ENCODE measurements around the gene DUOX1.

DNA sequence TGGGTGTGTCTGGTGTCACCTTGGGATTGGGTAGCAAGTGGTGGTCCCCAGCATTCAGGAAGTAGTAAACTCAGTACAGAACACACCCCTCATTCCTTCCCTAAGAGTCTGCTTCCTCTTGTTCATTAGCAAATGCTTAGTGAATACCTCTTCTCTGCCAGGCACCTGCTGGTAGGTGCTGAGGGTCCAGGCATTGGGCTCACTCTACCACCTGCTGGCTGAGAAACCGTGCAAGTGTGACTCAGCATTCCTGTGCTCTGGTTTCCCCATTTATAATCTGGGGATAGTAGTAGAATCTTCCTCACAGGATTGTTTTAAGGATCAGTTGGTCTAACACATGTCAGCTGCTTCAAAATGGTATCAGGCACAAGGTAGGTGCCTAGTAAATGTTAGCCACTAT, 53.2 kb downstream of the DUOX1 start:
- TF ChIP-seq POLR2AphosphoS5 (IDR thresholded peaks at IDR 0.05; ENCODE audit: insufficient read depth in 1 of 2, low read depth in 1 of 2) = no peak
- TF ChIP-seq, protein P1, sequence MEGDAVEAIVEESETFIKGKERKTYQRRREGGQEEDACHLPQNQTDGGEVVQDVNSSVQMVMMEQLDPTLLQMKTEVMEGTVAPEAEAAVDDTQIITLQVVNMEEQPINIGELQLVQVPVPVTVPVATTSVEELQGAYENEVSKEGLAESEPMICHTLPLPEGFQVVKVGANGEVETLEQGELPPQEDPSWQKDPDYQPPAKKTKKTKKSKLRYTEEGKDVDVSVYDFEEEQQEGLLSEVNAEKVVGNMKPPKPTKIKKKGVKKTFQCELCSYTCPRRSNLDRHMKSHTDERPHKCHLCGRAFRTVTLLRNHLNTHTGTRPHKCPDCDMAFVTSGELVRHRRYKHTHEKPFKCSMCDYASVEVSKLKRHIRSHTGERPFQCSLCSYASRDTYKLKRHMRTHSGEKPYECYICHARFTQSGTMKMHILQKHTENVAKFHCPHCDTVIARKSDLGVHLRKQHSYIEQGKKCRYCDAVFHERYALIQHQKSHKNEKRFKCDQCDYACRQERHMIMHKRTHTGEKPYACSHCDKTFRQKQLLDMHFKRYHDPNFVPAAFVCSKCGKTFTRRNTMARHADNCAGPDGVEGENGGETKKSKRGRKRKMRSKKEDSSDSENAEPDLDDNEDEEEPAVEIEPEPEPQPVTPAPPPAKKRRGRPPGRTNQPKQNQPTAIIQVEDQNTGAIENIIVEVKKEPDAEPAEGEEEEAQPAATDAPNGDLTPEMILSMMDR (IDR thresholded peaks at IDR 0.05) = no peak
- no peak for TF ChIP-seq POLR2A (IDR thresholded peaks at IDR 0.05)
